HG03575 (cell line): ENCODE measurements around the gene ARIH1.
"Not testable (repeated sequence)": the region's sequence is repeated elsewhere in the genome, so short reads cannot be mapped to it uniquely, and the experiment has no call there.

ENCODE experiments used
- ATAC-seq: cut with Tn5 transposase; IDR thresholded peaks from one replicate; pipeline ENCODE4 v1.9.1; 2021; ENCODE audit not compliant: unreplicated experiment, insufficient number of reproducible peaks, low FRiP score; ENCODE audit errors: extremely low read depth

ARIH1 gene

GRCh38 chr15:72585476-72586058 lies 111.4 kb downstream of the ARIH1 start:
- ATAC-seq = no peak

GRCh38 chr15:72588096-72588495 lies 114.0 kb downstream of the ARIH1 start:
- ATAC-seq = no peak

- no peak for ATAC-seq
These were observed 116.3 kb downstream of the ARIH1 start for GRCh38 chr15:72590427-72590826.

GRCh38 chr15:72591361-72591760 lies 117.2 kb downstream of the ARIH1 start:
- ATAC-seq = no peak

- no peak for ATAC-seq
These were observed 118.0 kb downstream of the ARIH1 start for GRCh38 chr15:72592097-72592496.

- ATAC-seq = no peak
These were observed 118.5 kb downstream of the ARIH1 start for GRCh38 chr15:72592676-72593075.

GRCh38 chr15:72593838-72594237 lies 119.7 kb downstream of the ARIH1 start:
- ATAC-seq = no peak

GRCh38 chr15:72599855-72600464 lies 125.8 kb downstream of the ARIH1 start:
- no peak for ATAC-seq

- ATAC-seq = no peak
These were observed 130.7 kb downstream of the ARIH1 start for GRCh38 chr15:72604794-72605193.

GRCh38 chr15:72608084-72608483 lies 134.0 kb downstream of the ARIH1 start:
- not testable (repeated sequence) for ATAC-seq

GRCh38 chr15:72609862-72610261 lies 135.7 kb downstream of the ARIH1 start:
- ATAC-seq = no peak

GRCh38 chr15:72612324-72612723 lies 138.2 kb downstream of the ARIH1 start:
- not testable (repeated sequence) for ATAC-seq

GRCh38 chr15:72614810-72615532 lies 140.8 kb downstream of the ARIH1 start:
- ATAC-seq = no peak

GRCh38 chr15:72615533-72616233 lies 141.6 kb downstream of the ARIH1 start:
- not testable (repeated sequence) for ATAC-seq

GRCh38 chr15:72616491-72617210 lies 142.5 kb downstream of the ARIH1 start:
- no peak for ATAC-seq

GRCh38 chr15:72623854-72624253 lies 149.7 kb downstream of the ARIH1 start:
- not testable (repeated sequence) for ATAC-seq

GRCh38 chr15:72626153-72626552 lies 152.0 kb downstream of the ARIH1 start:
- ATAC-seq = not testable (repeated sequence)

- ATAC-seq = not testable (repeated sequence)
These were observed 154.3 kb downstream of the ARIH1 start for GRCh38 chr15:72628249-72629067.
